ENCODE results near the gene SART3.

SART3 gene, protein sequence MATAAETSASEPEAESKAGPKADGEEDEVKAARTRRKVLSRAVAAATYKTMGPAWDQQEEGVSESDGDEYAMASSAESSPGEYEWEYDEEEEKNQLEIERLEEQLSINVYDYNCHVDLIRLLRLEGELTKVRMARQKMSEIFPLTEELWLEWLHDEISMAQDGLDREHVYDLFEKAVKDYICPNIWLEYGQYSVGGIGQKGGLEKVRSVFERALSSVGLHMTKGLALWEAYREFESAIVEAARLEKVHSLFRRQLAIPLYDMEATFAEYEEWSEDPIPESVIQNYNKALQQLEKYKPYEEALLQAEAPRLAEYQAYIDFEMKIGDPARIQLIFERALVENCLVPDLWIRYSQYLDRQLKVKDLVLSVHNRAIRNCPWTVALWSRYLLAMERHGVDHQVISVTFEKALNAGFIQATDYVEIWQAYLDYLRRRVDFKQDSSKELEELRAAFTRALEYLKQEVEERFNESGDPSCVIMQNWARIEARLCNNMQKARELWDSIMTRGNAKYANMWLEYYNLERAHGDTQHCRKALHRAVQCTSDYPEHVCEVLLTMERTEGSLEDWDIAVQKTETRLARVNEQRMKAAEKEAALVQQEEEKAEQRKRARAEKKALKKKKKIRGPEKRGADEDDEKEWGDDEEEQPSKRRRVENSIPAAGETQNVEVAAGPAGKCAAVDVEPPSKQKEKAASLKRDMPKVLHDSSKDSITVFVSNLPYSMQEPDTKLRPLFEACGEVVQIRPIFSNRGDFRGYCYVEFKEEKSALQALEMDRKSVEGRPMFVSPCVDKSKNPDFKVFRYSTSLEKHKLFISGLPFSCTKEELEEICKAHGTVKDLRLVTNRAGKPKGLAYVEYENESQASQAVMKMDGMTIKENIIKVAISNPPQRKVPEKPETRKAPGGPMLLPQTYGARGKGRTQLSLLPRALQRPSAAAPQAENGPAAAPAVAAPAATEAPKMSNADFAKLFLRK

DNA sequence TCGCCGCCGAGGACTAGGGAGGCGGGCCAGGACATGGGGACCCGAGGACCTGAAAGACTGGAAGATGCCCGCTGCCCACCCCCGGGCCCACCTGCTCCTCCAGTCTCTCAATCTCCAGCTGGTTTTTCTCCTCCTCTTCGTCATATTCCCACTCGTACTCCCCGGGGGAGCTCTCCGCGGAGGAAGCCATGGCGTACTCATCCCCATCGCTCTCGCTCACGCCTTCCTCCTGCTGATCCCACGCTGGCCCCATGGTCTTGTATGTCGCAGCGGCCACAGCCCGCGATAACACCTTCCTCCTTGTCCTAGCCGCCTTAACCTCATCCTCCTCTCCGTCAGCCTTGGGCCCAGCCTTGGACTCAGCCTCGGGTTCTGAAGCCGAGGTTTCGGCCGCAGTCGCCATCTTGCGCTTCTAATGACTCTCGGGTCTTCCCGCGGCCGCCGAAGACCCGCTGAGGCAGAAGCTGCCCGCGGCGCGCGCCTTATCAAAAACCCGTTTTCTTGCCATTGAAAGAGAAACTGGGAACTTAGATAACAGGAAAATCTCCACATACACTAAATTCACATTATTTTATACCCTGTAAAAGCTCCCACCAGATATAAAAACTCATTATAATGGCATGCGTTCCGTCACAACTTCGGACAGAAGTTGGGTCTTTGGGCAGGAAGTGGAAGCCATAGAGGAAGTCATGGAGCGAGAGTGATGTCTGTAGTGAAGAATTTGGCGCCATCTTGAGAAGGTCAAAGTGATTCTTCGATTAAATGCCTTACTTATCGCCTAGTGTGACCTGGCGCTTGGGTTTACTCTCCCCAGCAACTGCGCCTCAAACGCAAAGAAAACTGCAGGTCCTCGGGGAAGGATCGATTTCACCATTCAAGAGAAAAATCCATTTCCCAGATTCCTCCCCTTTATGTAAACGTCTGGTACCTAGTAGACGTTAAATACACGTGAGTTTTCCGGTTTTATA lies at the start of gene SART3:
SART3 (minus strand) TSS at position 422 of the 968 bp plus-strand sequence; CDS start at position 403, 19 bp downstream.
- TF ChIP-seq ZFX (IDR thresholded peaks at IDR 0.05) = no peak; the same call in 1 of the 2 replicates
- TF ChIP-seq, protein P1, sequence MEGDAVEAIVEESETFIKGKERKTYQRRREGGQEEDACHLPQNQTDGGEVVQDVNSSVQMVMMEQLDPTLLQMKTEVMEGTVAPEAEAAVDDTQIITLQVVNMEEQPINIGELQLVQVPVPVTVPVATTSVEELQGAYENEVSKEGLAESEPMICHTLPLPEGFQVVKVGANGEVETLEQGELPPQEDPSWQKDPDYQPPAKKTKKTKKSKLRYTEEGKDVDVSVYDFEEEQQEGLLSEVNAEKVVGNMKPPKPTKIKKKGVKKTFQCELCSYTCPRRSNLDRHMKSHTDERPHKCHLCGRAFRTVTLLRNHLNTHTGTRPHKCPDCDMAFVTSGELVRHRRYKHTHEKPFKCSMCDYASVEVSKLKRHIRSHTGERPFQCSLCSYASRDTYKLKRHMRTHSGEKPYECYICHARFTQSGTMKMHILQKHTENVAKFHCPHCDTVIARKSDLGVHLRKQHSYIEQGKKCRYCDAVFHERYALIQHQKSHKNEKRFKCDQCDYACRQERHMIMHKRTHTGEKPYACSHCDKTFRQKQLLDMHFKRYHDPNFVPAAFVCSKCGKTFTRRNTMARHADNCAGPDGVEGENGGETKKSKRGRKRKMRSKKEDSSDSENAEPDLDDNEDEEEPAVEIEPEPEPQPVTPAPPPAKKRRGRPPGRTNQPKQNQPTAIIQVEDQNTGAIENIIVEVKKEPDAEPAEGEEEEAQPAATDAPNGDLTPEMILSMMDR (conservative IDR thresholded peaks at IDR 0.05) = no peak
- peak within 1 kb of the TSS; percentile 92 for H3K27ac ChIP-seq

GRCh38 chr12:108610336-108610815 lies 49.4 kb upstream of the SART3 start:
- no peak overlapping the region for H3K27ac ChIP-seq
- TF ChIP-seq, protein P1 (conservative IDR thresholded peaks at IDR 0.05) = no peak
- TF ChIP-seq ZFX (IDR thresholded peaks at IDR 0.05) = no peak

- TF ChIP-seq ZFX (IDR thresholded peaks at IDR 0.05) = no peak
- TF ChIP-seq, protein P1 (conservative IDR thresholded peaks at IDR 0.05) = no peak
- H3K27ac ChIP-seq = no peak overlapping the region
Observed at GRCh38 chr12:108609537-108610335, 48.8 kb upstream of the SART3 start.

DNA sequence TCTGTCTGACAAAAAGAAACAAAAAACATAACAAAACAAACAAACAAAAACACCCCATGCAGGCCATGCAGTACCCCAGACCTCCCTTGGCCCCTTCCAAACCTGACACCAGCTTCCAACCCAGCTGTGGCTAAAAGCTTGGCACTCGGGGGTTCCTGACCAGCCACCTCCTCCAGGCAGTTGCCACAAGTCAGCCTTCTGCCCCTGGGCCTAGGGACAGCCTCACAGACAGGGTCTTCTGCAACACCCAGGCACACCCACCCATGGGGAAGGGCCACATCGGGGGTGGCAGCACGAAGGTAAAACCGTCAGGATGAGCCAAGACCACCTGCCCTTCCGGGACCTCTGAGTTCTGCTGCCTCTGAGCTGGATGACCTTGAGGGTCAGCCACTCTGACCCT lies 47.6 kb upstream of the SART3 start:
- no peak overlapping the region for H3K27ac ChIP-seq
- TF ChIP-seq ZFX (IDR thresholded peaks at IDR 0.05) = no peak
- TF ChIP-seq, protein P1 (conservative IDR thresholded peaks at IDR 0.05) = no peak

- no peak for TF ChIP-seq ZFX (IDR thresholded peaks at IDR 0.05)
- TF ChIP-seq, protein P1 (conservative IDR thresholded peaks at IDR 0.05) = no peak
Observed at GRCh38 chr12:108607981-108608600, 47.1 kb upstream of the SART3 start.

More at GRCh38 chr12:108607981-108608600, 47.1 kb upstream of the SART3 start:
- no peak overlapping the region for H3K27ac ChIP-seq

Data from C4-2B (cell line).